HepG2 (cell line): ENCODE measurements around the gene NEK7. TPM values are rescaled to one million over a fixed set of nuclear protein-coding genes. Genes with fewer than 3 reads are reported as not detected.

ENCODE experiments used
- FIP1L1 ChIP-seq: fragments of 200-400 bp; formaldehyde crosslinking; IDR thresholded peaks from 2 replicates; pipeline ENCODE4 v1.6.1; 2018; ENCODE audit warnings: low read depth, mild to moderate bottlenecking, low read length, moderate library complexity, borderline replicate concordance; ENCODE audit not compliant: insufficient read depth
- GABPB1 ChIP-seq: IDR thresholded peaks from 2 replicates; pipeline ENCODE4 v1.6.1; 2016; ENCODE audit warnings: mild to moderate bottlenecking, missing genetic modification reagents, moderate library complexity, missing compliant biosample characterization
- GATAD2A ChIP-seq: IDR thresholded peaks from 2 replicates; pipeline ENCODE4 v1.6.1; 2016
- KLF12 ChIP-seq: sonication (generic); formaldehyde crosslinking; IDR thresholded peaks from 2 replicates; pipeline ENCODE4 v1.4.0; 2020; ENCODE audit warnings: missing genetic modification reagents, borderline replicate concordance
- MIER3 ChIP-seq: IDR thresholded peaks from 2 replicates; pipeline ENCODE4 v1.6.1; 2016; ENCODE audit warnings: missing compliant biosample characterization, borderline replicate concordance
- SATB2 ChIP-seq: sonication (generic); formaldehyde crosslinking; IDR thresholded peaks from 2 replicates; pipeline ENCODE4 v1.5.0; 2020; ENCODE audit warnings: missing genetic modification reagents
- ZBTB42 ChIP-seq: sonication (generic); formaldehyde crosslinking; IDR thresholded peaks from 2 replicates; pipeline ENCODE4 v1.5.0; 2020; ENCODE audit warnings: mild to moderate bottlenecking, missing genetic modification reagents
- ZNF124 ChIP-seq: sonication (generic); formaldehyde crosslinking; IDR thresholded peaks from 2 replicates; pipeline ENCODE4 v1.4.0; 2020; ENCODE audit warnings: missing genetic modification reagents
- ZNF510 ChIP-seq: sonication (generic); formaldehyde crosslinking; IDR thresholded peaks from 2 replicates; pipeline ENCODE4 v1.4.0; 2020; ENCODE audit warnings: low read depth, mild to moderate bottlenecking, missing genetic modification reagents
- ZNF773 ChIP-seq: sonication (generic); formaldehyde crosslinking; IDR thresholded peaks from 2 replicates; pipeline ENCODE4 v1.4.0; 2020; ENCODE audit warnings: missing genetic modification reagents, borderline replicate concordance
- polyA plus RNA-seq, 8 experiments: library from polyadenylated mRNA; depleted of rRNA in 3 of 8; stranded (reverse) in 7 of 8; unstranded in 1 of 8; fragments of >200 nt; fragmentation: Illumina TruSeq in 4 of 8; extraction: Trizol in 4 of 8; gene quantifications; 2 replicates each; pipeline versions ENCODE4 v1.2.1 to v1.2.3, GENCODE V29; 2011 to 2016; ENCODE audit warnings: low read depth in 4 of 8, missing spikeins in 1 of 8, mixed read lengths in 1 of 8; ENCODE audit not compliant: insufficient read depth in 1 of 8
- total RNA-seq, 5 experiments: library from RNA; depleted of rRNA; stranded (reverse); fragments of >200 nt; fragmentation: Illumina TruSeq; extraction: Trizol; gene quantifications; 2 replicates each; pipeline ENCODE4 v1.2.3, GENCODE V29; 2016; ENCODE audit warnings: low read depth in 1 of 5
- TF ChIP-seq, protein P1 (sequence below): sonication (generic); formaldehyde crosslinking; IDR thresholded peaks from 2 replicates; pipeline ENCODE4 v1.5.1; 2020; ENCODE audit warnings: mild to moderate bottlenecking, missing genetic modification reagents, moderate library complexity
- TF ChIP-seq, protein P2 (sequence below): sonication (generic); formaldehyde crosslinking; IDR thresholded peaks from 2 replicates; pipeline ENCODE4 v1.4.0; 2020; ENCODE audit warnings: mild to moderate bottlenecking, missing genetic modification reagents
- TF ChIP-seq, protein P3 (sequence below): sonication (generic); formaldehyde crosslinking; IDR thresholded peaks from 2 replicates; pipeline ENCODE4 v1.5.1; 2020; ENCODE audit warnings: missing genetic modification reagents, mild to moderate bottlenecking, borderline replicate concordance
- TF ChIP-seq, protein P4 (sequence below): sonication (generic); formaldehyde crosslinking; IDR thresholded peaks from 2 replicates; pipeline ENCODE4 v1.4.0; 2020; ENCODE audit warnings: missing genetic modification reagents, borderline replicate concordance
- TF ChIP-seq, protein P5 (sequence below): sonication (generic); formaldehyde crosslinking; IDR thresholded peaks from 2 replicates; pipeline ENCODE4 v1.5.1; 2020; ENCODE audit warnings: missing genetic modification reagents, mild to moderate bottlenecking, borderline replicate concordance
- TF ChIP-seq, protein P6 (sequence below): sonication (generic); formaldehyde crosslinking; IDR thresholded peaks from 2 replicates; pipeline ENCODE4 v1.4.0; 2020; ENCODE audit warnings: missing genetic modification reagents, borderline replicate concordance

Gene NEK7
- total and polyA plus RNA-seq, 2 of the 13 experiments (the other 11 are each of a cell fraction or from before 2014, with no cell fraction given): 18.1 to 19.2 TPM

DNA sequence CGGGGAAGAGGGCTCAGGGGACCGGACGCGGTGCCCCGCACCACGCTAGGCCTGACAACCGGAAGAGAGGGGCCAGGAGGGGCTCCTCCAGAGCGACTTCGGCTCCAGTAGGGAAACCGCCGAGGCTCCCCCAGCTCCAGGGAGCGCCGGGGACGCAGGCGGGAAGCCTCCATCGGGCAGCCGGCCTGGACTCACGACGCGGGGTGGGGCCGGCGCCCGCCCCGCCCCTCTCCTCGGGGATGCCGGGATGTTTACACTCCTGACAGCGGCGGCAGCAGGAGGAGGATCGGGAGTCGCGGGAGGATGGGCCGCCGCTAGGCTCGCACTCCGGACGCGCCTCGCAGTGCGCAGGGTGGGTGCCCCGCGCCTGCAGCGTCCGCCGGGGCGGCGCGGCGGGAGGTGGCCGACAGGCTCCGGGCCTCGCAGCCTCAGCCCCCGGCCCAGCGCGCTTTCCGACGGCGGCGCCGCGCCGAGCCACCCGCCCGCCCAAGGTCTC lies at the start of gene NEK7 (continued):
- 0 out of 2 replicates have a peak, but pooled peaks have one; percentile 17 for TF ChIP-seq ZNF773
- no peak for TF ChIP-seq FIP1L1
- peak; percentile 19; the same call in 1 of the 2 replicates for TF ChIP-seq ZBTB42
- no peak for TF ChIP-seq ZNF124 (CRISPR knock-in tag)
- no peak for TF ChIP-seq SATB2 (CRISPR knock-in tag)
- TF ChIP-seq, protein P1, sequence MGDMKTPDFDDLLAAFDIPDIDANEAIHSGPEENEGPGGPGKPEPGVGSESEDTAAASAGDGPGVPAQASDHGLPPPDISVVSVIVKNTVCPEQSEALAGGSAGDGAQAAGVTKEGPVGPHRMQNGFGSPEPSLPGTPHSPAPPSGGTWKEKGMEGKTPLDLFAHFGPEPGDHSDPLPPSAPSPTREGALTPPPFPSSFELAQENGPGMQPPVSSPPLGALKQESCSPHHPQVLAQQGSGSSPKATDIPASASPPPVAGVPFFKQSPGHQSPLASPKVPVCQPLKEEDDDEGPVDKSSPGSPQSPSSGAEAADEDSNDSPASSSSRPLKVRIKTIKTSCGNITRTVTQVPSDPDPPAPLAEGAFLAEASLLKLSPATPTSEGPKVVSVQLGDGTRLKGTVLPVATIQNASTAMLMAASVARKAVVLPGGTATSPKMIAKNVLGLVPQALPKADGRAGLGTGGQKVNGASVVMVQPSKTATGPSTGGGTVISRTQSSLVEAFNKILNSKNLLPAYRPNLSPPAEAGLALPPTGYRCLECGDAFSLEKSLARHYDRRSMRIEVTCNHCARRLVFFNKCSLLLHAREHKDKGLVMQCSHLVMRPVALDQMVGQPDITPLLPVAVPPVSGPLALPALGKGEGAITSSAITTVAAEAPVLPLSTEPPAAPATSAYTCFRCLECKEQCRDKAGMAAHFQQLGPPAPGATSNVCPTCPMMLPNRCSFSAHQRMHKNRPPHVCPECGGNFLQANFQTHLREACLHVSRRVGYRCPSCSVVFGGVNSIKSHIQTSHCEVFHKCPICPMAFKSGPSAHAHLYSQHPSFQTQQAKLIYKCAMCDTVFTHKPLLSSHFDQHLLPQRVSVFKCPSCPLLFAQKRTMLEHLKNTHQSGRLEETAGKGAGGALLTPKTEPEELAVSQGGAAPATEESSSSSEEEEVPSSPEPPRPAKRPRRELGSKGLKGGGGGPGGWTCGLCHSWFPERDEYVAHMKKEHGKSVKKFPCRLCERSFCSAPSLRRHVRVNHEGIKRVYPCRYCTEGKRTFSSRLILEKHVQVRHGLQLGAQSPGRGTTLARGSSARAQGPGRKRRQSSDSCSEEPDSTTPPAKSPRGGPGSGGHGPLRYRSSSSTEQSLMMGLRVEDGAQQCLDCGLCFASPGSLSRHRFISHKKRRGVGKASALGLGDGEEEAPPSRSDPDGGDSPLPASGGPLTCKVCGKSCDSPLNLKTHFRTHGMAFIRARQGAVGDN (CRISPR knock-in tag): peak; percentile 82
- peak; percentile 50; the same call in 1 of the 2 replicates for TF ChIP-seq KLF12 (CRISPR knock-in tag)
- peak; percentile 65 for TF ChIP-seq GABPB1 (CRISPR knock-in tag)
- TF ChIP-seq, protein P2, sequence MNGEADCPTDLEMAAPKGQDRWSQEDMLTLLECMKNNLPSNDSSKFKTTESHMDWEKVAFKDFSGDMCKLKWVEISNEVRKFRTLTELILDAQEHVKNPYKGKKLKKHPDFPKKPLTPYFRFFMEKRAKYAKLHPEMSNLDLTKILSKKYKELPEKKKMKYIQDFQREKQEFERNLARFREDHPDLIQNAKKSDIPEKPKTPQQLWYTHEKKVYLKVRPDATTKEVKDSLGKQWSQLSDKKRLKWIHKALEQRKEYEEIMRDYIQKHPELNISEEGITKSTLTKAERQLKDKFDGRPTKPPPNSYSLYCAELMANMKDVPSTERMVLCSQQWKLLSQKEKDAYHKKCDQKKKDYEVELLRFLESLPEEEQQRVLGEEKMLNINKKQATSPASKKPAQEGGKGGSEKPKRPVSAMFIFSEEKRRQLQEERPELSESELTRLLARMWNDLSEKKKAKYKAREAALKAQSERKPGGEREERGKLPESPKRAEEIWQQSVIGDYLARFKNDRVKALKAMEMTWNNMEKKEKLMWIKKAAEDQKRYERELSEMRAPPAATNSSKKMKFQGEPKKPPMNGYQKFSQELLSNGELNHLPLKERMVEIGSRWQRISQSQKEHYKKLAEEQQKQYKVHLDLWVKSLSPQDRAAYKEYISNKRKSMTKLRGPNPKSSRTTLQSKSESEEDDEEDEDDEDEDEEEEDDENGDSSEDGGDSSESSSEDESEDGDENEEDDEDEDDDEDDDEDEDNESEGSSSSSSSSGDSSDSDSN: peak; percentile 80; the same call in 1 of the 2 replicates
- TF ChIP-seq, protein P3, sequence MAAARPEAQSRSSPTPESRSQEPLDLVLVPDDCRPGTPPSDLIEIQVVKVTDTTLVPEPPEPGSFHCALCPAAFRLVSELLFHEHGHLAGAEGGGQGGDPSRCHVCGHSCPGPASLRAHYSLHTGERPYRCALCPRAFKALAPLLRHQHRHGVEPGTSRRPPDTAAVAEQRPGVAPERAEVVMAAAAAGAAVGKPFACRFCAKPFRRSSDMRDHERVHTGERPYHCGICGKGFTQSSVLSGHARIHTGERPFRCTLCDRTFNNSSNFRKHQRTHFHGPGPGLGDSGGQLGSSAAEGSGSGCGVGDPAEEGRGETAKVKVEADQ (CRISPR knock-in tag): peak; percentile 77
- TF ChIP-seq, protein P4, sequence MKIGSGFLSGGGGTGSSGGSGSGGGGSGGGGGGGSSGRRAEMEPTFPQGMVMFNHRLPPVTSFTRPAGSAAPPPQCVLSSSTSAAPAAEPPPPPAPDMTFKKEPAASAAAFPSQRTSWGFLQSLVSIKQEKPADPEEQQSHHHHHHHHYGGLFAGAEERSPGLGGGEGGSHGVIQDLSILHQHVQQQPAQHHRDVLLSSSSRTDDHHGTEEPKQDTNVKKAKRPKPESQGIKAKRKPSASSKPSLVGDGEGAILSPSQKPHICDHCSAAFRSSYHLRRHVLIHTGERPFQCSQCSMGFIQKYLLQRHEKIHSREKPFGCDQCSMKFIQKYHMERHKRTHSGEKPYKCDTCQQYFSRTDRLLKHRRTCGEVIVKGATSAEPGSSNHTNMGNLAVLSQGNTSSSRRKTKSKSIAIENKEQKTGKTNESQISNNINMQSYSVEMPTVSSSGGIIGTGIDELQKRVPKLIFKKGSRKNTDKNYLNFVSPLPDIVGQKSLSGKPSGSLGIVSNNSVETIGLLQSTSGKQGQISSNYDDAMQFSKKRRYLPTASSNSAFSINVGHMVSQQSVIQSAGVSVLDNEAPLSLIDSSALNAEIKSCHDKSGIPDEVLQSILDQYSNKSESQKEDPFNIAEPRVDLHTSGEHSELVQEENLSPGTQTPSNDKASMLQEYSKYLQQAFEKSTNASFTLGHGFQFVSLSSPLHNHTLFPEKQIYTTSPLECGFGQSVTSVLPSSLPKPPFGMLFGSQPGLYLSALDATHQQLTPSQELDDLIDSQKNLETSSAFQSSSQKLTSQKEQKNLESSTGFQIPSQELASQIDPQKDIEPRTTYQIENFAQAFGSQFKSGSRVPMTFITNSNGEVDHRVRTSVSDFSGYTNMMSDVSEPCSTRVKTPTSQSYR (CRISPR knock-in tag): no peak
- TF ChIP-seq, protein P5, sequence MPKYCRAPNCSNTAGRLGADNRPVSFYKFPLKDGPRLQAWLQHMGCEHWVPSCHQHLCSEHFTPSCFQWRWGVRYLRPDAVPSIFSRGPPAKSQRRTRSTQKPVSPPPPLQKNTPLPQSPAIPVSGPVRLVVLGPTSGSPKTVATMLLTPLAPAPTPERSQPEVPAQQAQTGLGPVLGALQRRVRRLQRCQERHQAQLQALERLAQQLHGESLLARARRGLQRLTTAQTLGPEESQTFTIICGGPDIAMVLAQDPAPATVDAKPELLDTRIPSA (CRISPR knock-in tag): no peak
- no peak for TF ChIP-seq GATAD2A (CRISPR knock-in tag)
- no peak for TF ChIP-seq ZNF510 (CRISPR knock-in tag)
- TF ChIP-seq MIER3 (CRISPR knock-in tag): 0 out of 2 replicates have a peak, but pooled peaks have one; percentile 18
- TF ChIP-seq, protein P6, sequence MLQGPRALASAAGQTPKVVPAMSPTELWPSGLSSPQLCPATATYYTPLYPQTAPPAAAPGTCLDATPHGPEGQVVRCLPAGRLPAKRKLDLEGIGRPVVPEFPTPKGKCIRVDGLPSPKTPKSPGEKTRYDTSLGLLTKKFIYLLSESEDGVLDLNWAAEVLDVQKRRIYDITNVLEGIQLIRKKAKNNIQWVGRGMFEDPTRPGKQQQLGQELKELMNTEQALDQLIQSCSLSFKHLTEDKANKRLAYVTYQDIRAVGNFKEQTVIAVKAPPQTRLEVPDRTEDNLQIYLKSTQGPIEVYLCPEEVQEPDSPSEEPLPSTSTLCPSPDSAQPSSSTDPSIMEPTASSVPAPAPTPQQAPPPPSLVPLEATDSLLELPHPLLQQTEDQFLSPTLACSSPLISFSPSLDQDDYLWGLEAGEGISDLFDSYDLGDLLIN (CRISPR knock-in tag): no peak; the same call in 1 of the 2 replicates
